K562 (cell line): ENCODE measurements around the gene GLT1D1. TPM values are rescaled to one million over a fixed set of nuclear protein-coding genes. Genes with fewer than 3 reads are reported as not detected.

Experiments used
- ATAC-seq: fragments of 200-7000 bp; cut with Tn5 transposase; 3 replicates; pipeline ENCODE4 v1.9.1; 2020; ENCODE audit warnings: moderate library complexity
- BruUV-seq: library from RNA; stranded (reverse); fragments of 400-500 nt; replicated peaks from 2 replicates; lab custom pipeline; 2021; lab: Mats Ljungman, UMichigan
- CTCF ChIA-PET: fragments of 300-600 bp; formaldehyde crosslinking; extraction: SDS; loops from one replicate; lab custom pipeline; 2021; ENCODE audit warnings: low intra/inter-chr PET ratio; lab: Yijun Ruan, JAX
- POLR2A ChIA-PET: fragments of 300-600, 350-650 bp; sonication (Branson Sonifier 250); formaldehyde crosslinking; extraction: SDS; loops from one replicate; lab custom pipeline; 2021; ENCODE audit warnings: antibody characterized with exemption, inconsistent platforms; lab: Yijun Ruan, JAX
- DNase-seq, 4 experiments: peaks; one replicate each; pipeline versions ENCODE4 v3.0.0 to v3.0.0-alpha.2; 2011 to 2018; ENCODE audit warnings: low spot score in 3 of 4, mixed read lengths in 3 of 4; ENCODE audit errors: extremely low read depth in 1 of 4
- FAIRE-seq: peaks from 2 replicates; lab custom pipeline; 2011; peaks lifted over from hg19 to GRCh38; lab: Jason Lieb, UNC
- H2AFZ ChIP-seq: 2 replicates; pipeline ENCODE4 v1.6.0; 2011; ENCODE audit warnings: low read depth, low read length, control low read depth, inconsistent platforms
- H3K27ac ChIP-seq: fragments of 200-600 bp; 3 replicates; pipeline ENCODE4 v1.8.0; 2011; ENCODE audit warnings: low read depth, mild to moderate bottlenecking, control low read depth, inconsistent platforms, low read length, moderate library complexity, mixed read lengths; ENCODE audit errors: extremely low read depth
- H3K27me3 ChIP-seq, 2 experiments: fragments of 300-600 bp in 1 of 2; 2 replicates in 1 of 2; 3 replicates in 1 of 2; pipeline versions ENCODE4 v1.6.0 to v1.8.0; 2011; ENCODE audit warnings: inconsistent platforms in 2 of 2, low read length in 2 of 2, mild to moderate bottlenecking in 1 of 2, mixed read lengths in 1 of 2, moderate library complexity in 1 of 2; ENCODE audit not compliant: control insufficient read depth in 2 of 2, insufficient read depth in 2 of 2
- H3K36me3 ChIP-seq: fragments of 300-600 bp; 3 replicates; pipeline ENCODE4 v1.8.0; 2011; ENCODE audit warnings: mild to moderate bottlenecking, low read length, inconsistent platforms; ENCODE audit not compliant: control insufficient read depth, insufficient read depth
- H3K4me1 ChIP-seq, 2 experiments: fragments of 200-600 bp in 1 of 2; replicated peaks in 1 of 2; 2 replicates in 1 of 2; 3 replicates in 1 of 2; pipeline versions ENCODE4 v1.5.1 to v1.8.0; 2011; ENCODE audit warnings: inconsistent platforms in 2 of 2, low read length in 2 of 2, mild to moderate bottlenecking in 1 of 2, mixed read lengths in 1 of 2, moderate library complexity in 1 of 2; ENCODE audit not compliant: control insufficient read depth in 2 of 2, insufficient read depth in 2 of 2
- H3K4me2 ChIP-seq: 2 replicates; pipeline ENCODE4 v1.6.1; 2011; ENCODE audit warnings: low read length, control low read depth, inconsistent platforms, mixed read lengths; ENCODE audit not compliant: insufficient read depth
- H3K4me3 ChIP-seq: fragments of 200-600 bp; sonication (generic), shearing (Covaris generic); 2 replicates; pipeline ENCODE4 v1.5.1; 2016; ENCODE audit warnings: control low read depth, inconsistent platforms
- H3K79me2 ChIP-seq: fragments of 200-600 bp; 3 replicates; pipeline ENCODE4 v1.8.0; 2011; ENCODE audit warnings: low read length, inconsistent platforms; ENCODE audit not compliant: control insufficient read depth, insufficient read depth
- H3K9ac ChIP-seq, 2 experiments: 2 replicates each; pipeline versions ENCODE4 v1.6.0 to v1.6.1; 2011; ENCODE audit warnings: low read depth in 2 of 2, low read length in 2 of 2, control low read depth in 1 of 2, inconsistent platforms in 1 of 2, mild to moderate bottlenecking in 1 of 2, mixed read lengths in 1 of 2; ENCODE audit not compliant: insufficient read depth in 1 of 2
- H3K9me1 ChIP-seq: one replicate; pipeline ENCODE4 v1.6.0; 2011; ENCODE audit warnings: inconsistent platforms, mild to moderate bottlenecking, low read length, moderate library complexity; ENCODE audit not compliant: control insufficient read depth, insufficient read depth
- H3K9me3 ChIP-seq: replicated peaks from 2 replicates; pipeline ENCODE4 v1.5.1; 2011; ENCODE audit warnings: low read depth, low read length, inconsistent platforms; ENCODE audit not compliant: control insufficient read depth, insufficient read depth
- H4K20me1 ChIP-seq: replicated peaks from 2 replicates; pipeline ENCODE4 v1.6.1; 2011; ENCODE audit warnings: low read length, inconsistent platforms, mixed read lengths; ENCODE audit not compliant: control insufficient read depth, insufficient read depth
- RBM25 ChIP-seq: fragments of 200-400 bp; formaldehyde crosslinking; IDR thresholded peaks from 2 replicates; pipeline ENCODE4 v1.6.1; 2018; ENCODE audit warnings: low read length, low read depth, moderate library complexity; ENCODE audit not compliant: severe bottlenecking
- RNF2 ChIP-seq: sonication (generic); IDR thresholded peaks from 2 replicates; pipeline ENCODE4 v1.6.1; 2016
- TOE1 ChIP-seq, 2 experiments: fragments of 450-650 bp in 1 of 2; sonication (generic) in 1 of 2; formaldehyde crosslinking in 1 of 2; IDR thresholded peaks; 2 replicates each; pipeline versions ENCODE4 v1.7.1 to v1.8.0; 2016 to 2022; ENCODE audit warnings: borderline replicate concordance in 2 of 2, mild to moderate bottlenecking in 2 of 2, antibody characterized with exemption in 1 of 2, inconsistent platforms in 1 of 2, low read depth in 1 of 2, missing genetic modification reagents in 1 of 2, moderate library complexity in 1 of 2
- WGBS: fragments of 100-300 bp; shearing (Covaris generic); methylation state at CpG from one replicate; pipeline ENCODE4 v1.1.6; 2016; ENCODE audit warnings: low coverage, mixed read lengths; ENCODE audit not compliant: insufficient coverage; ENCODE audit errors: missing lambda C conversion rate; 5-methylcytosine and 5-hydroxymethylcytosine counted together
- in situ Hi-C: fragments of 300-500 bp; cut with MboI; formaldehyde crosslinking; loops from 4 replicates; pipeline ENCODE4 v1.15.0; 2018; ENCODE audit warnings: inconsistent platforms, mixed read lengths
- intact Hi-C: fragments of 100-400 bp; cut with micrococcal nuclease; formaldehyde crosslinking; loops from 2 replicates; pipeline ENCODE4 v1.14.2; 2022
- polyA plus RNA-seq, 8 experiments: library from polyadenylated mRNA; depleted of rRNA in 4 of 8; stranded (reverse) in 5 of 8; unstranded in 3 of 8; fragments of >200 nt; fragmentation: Nextera tagmentation in 2 of 8; fragmentation: Illumina TruSeq in 1 of 8; extraction: Ambion mirVana in 2 of 8; extraction: Trizol in 1 of 8; gene quantifications; 2 replicates each; pipeline versions ENCODE4 v1.2.1 to v1.2.3, GENCODE V29; 2011 to 2014; ENCODE audit warnings: inconsistent platforms in 1 of 8, missing spikeins in 1 of 8
- total RNA-seq, 7 experiments: library from RNA; depleted of rRNA in 6 of 7; stranded (reverse); fragments of >200 nt in 6 of 7; fragmentation: Illumina TruSeq in 2 of 7; extraction: Trizol in 2 of 7; gene quantifications; 2 replicates each; pipeline versions ENCODE4 v1.2.1 to v1.2.3, GENCODE V29; 2011 to 2021; ENCODE audit warnings: low replicate concordance in 1 of 7
- TF ChIP-seq, protein P1 (sequence below), 2 experiments: IDR thresholded peaks in 1 of 2; conservative IDR thresholded peaks in 1 of 2; 2 replicates each; pipeline ENCODE4 v1.6.1; 2016; ENCODE audit warnings: low read depth in 2 of 2, mild to moderate bottlenecking in 1 of 2, missing compliant biosample characterization in 1 of 2, missing genetic modification characterization in 1 of 2, moderate library complexity in 1 of 2

The GLT1D1 gene
- total and polyA plus RNA-seq, 9 of the 15 experiments (the other 6 are each of a cell fraction or from before 2014, with no cell fraction given): 0.04 TPM; not detected in 8

DNA sequence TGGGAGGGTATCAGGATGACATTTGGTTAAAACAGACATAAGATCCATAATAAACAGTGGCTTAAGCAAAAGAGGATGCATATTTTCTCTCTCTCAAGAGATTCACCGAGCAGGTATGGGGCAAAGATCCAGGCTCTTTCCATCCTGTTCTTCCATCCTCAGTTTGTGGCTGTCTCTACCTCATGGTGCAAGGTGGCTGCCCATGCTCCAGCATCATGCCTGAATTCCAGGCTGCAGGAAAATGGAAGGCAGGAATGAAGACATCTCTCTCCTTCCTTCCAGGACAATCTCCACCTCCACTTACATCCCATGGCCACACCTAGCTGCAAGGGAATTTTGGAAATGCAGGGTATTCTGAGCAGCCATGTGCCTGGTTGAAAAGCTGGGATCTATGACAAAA is 136.0 kb downstream of the GLT1D1 start:
- Histone ChIP-seq H3K27ac (no peak overlapping the region), H3K4me2 (no peak overlapping the region), H3K79me2 (no peaks in the 10 kb centered on the region), H3K9me3 (no peaks in the 10 kb centered on the region), H3K27me3 (peaks cover 2 to 30% of the 10 kb centered on the region in 2 experiments; a peak in 4 of 5 replicates), H3K9me1 (no peaks in the 10 kb centered on the region), H3K4me1 (no peaks in the 10 kb centered on the region), H2AFZ (no peak overlapping the region), H4K20me1 (no peaks in the 10 kb centered on the region), H3K9ac (no peak overlapping the region), H3K36me3 (no peaks in the 10 kb centered on the region), H3K4me3 (no peak overlapping the region)
- TF ChIP-seq, protein P1, sequence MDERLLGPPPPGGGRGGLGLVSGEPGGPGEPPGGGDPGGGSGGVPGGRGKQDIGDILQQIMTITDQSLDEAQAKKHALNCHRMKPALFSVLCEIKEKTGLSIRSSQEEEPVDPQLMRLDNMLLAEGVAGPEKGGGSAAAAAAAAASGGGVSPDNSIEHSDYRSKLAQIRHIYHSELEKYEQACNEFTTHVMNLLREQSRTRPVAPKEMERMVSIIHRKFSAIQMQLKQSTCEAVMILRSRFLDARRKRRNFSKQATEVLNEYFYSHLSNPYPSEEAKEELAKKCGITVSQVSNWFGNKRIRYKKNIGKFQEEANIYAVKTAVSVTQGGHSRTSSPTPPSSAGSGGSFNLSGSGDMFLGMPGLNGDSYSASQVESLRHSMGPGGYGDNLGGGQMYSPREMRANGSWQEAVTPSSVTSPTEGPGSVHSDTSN (CRISPR knock-in tag; IDR thresholded peaks at IDR 0.05; ENCODE audit: low read depth): no peak
- TF ChIP-seq, protein P1 (tag; conservative IDR thresholded peaks at IDR 0.05; ENCODE audit: low read depth): no peak
- no peak for TF ChIP-seq TOE1 (IDR thresholded peaks at IDR 0.05; ENCODE audit: borderline replicate concordance)
- TF ChIP-seq TOE1 (CRISPR knock-in tag; IDR thresholded peaks at IDR 0.05; ENCODE audit: borderline replicate concordance, low read depth): no peak
- TF ChIP-seq RNF2: no peak
- TF ChIP-seq RBM25: peak; percentile 76
- in situ Hi-C loops: no loop called here
- no peak for ATAC-seq
- intact Hi-C loops: no loop called here
- FAIRE-seq: no peak
- DNase-seq: no peak
- WGBS: 0% methylated on average over 1 of the region's 1 CpG
- CTCF ChIA-PET: no interaction called here
- POLR2A ChIA-PET: no interaction called here
- no TSS peak for BruUV-seq
